ENCODE measurements around the gene C19orf73. TPM values are rescaled to one million over a fixed set of nuclear protein-coding genes. Genes with fewer than 3 reads are reported as not detected.
A peak's percentile ranks its signal among the peaks of the same experiment; 100 is the strongest.

Gene C19orf73
- total and polyA plus RNA-seq, 9 of the 15 experiments (the other 6 are each of a cell fraction or from before 2014, with no cell fraction given) = 0.08 to 7.4 (median 1.4) TPM

- Histone ChIP-seq H3K27ac (ENCODE audit: extremely low read depth, low read depth, low read length) (no peak overlapping the region), H3K4me1 (replicated peaks in 1 of 2; ENCODE audit: control insufficient read depth in 2 of 2, insufficient read depth in 2 of 2, low read length in 2 of 2) (peaks cover 19 to 63% of the 10 kb centered on the region in 2 experiments), H2AFZ (ENCODE audit: low read depth, low read length) (no peak overlapping the region), H3K36me3 (ENCODE audit: control insufficient read depth, insufficient read depth, low read length) (peaks cover 45% of the 10 kb centered on the region; the same call in 2 of the 3 replicates), H3K9ac (ENCODE audit: insufficient read depth in 1 of 2, low read depth in 2 of 2, low read length in 2 of 2) (peak overlapping the region in 1 of 2 experiments; percentile 27; a peak in 1 of 4 replicates), H4K20me1 (replicated peaks; ENCODE audit: control insufficient read depth, insufficient read depth, low read length) (no peaks in the 10 kb centered on the region), H3K9me3 (replicated peaks; ENCODE audit: control insufficient read depth, insufficient read depth, low read depth, low read length) (no peaks in the 10 kb centered on the region), H3K27me3 (ENCODE audit: control insufficient read depth in 2 of 2, insufficient read depth in 2 of 2, low read length in 2 of 2) (no peaks in the 10 kb centered on the region), H3K9me1 (ENCODE audit: control insufficient read depth, insufficient read depth, low read length) (no peaks in the 10 kb centered on the region), H3K4me2 (ENCODE audit: insufficient read depth, low read length) (no peak overlapping the region), H3K79me2 (ENCODE audit: control insufficient read depth, insufficient read depth, low read length) (peaks cover 17% of the 10 kb centered on the region; the same call in 2 of the 3 replicates), H3K4me3 (no peak overlapping the region)
- TF ChIP-seq PCBP2 (IDR thresholded peaks at IDR 0.05; ENCODE audit: low read depth, low read length, poor library complexity, severe bottlenecking) (no peak), RBFOX2 (IDR thresholded peaks at IDR 0.05; ENCODE audit: low read depth, low read length) (0 out of 2 replicates have a peak, but pooled peaks have one; percentile 22)
- 98% methylated on average over 14 of the region's 24 CpGs for WGBS (ENCODE audit: insufficient coverage, low coverage, missing lambda C conversion rate)
- DNase-seq (ENCODE audit: extremely low read depth in 1 of 4, low spot score in 3 of 4) (no peak), ATAC-seq (no peak), FAIRE-seq (no peak)
- BruUV-seq (replicated peaks) = no TSS peak
- intact Hi-C loops (cut with micrococcal nuclease) (no loop called here), in situ Hi-C loops (cut with MboI) (no loop called here)
- POLR2A ChIA-PET = interaction anchor here (0.6 to 3.1 kb wide), 6 partner anchors 9 to 669 kb away, joined by 3 to 15 read pairs (median 7); no protein-coding TSS in a partner anchor
- CTCF ChIA-PET (ENCODE audit: low intra/inter-chr PET ratio) = no interaction called here
Measured at GRCh38 chr19:49130325-49130724, 11.4 kb upstream of the C19orf73 start.

GRCh38 chr19:49129238-49129583 is 10.3 kb upstream of the C19orf73 start:
- Histone ChIP-seq H4K20me1 (replicated peaks; ENCODE audit: control insufficient read depth, insufficient read depth, low read length) (no peaks in the 10 kb centered on the region), H3K9ac (ENCODE audit: insufficient read depth in 1 of 2, low read depth in 2 of 2, low read length in 2 of 2) (peak overlapping the region; percentile 76 to 92), H3K4me3 (peak overlapping the region; percentile 55), H3K79me2 (ENCODE audit: control insufficient read depth, insufficient read depth, low read length) (peaks cover 17% of the 10 kb centered on the region; the same call in 2 of the 3 replicates), H3K9me3 (replicated peaks; ENCODE audit: control insufficient read depth, insufficient read depth, low read depth, low read length) (no peaks in the 10 kb centered on the region), H3K9me1 (ENCODE audit: control insufficient read depth, insufficient read depth, low read length) (no peaks in the 10 kb centered on the region), H3K27ac (ENCODE audit: extremely low read depth, low read depth, low read length) (peak overlapping the region; percentile 71), H2AFZ (ENCODE audit: low read depth, low read length) (peak overlapping the region; percentile 100), H3K27me3 (ENCODE audit: control insufficient read depth in 2 of 2, insufficient read depth in 2 of 2, low read length in 2 of 2) (no peaks in the 10 kb centered on the region), H3K4me2 (ENCODE audit: insufficient read depth, low read length) (peak overlapping the region; percentile 100), H3K36me3 (ENCODE audit: control insufficient read depth, insufficient read depth, low read length) (peaks cover 33% of the 10 kb centered on the region; the same call in 2 of the 3 replicates), H3K4me1 (replicated peaks in 1 of 2; ENCODE audit: control insufficient read depth in 2 of 2, insufficient read depth in 2 of 2, low read length in 2 of 2) (peaks cover 19 to 61% of the 10 kb centered on the region in 2 experiments)
- POLR2A ChIA-PET = interaction anchor here (0.8 to 3.1 kb wide), 6 partner anchors 9 to 20 kb away, joined by 3 to 15 read pairs (median 6); no protein-coding TSS in a partner anchor
- CTCF ChIA-PET (ENCODE audit: low intra/inter-chr PET ratio) = interaction anchor here (1.1 kb wide), 1 partner anchor 28 kb away, joined by 5 read pairs; no protein-coding TSS in a partner anchor
- FAIRE-seq (peak; percentile 89), ATAC-seq (peak; percentile 78), DNase-seq (ENCODE audit: extremely low read depth in 1 of 4, low spot score in 3 of 4) (peak; percentile 80 to 95 (median 86))
- intact Hi-C loops (cut with micrococcal nuclease) (loop anchor here (2.0 kb wide), 1 partner anchor 14 kb away; no protein-coding TSS in a partner anchor), in situ Hi-C loops (cut with MboI) (no loop called here)
- BruUV-seq (replicated peaks) = no TSS peak
- 1% methylated on average over 16 of the region's 16 CpGs for WGBS (ENCODE audit: insufficient coverage, low coverage, missing lambda C conversion rate)
- no peak for TF ChIP-seq SMAD1 (IDR thresholded peaks at IDR 0.05; ENCODE audit: low read depth, low read length, partially characterized antibody)
- TF ChIP-seq L3MBTL2 (IDR thresholded peaks at IDR 0.05) = peak; percentile 79
- no peak for TF ChIP-seq E2F5 (CRISPR knock-in tag; IDR thresholded peaks at IDR 0.05)
- TF ChIP-seq CREB3L1 (IDR thresholded peaks at IDR 0.05; ENCODE audit: borderline replicate concordance, low read depth) = 0 out of 2 replicates have a peak, but pooled peaks have one; percentile 47
- TF ChIP-seq SUPT5H (IDR thresholded peaks at IDR 0.05) = peak; percentile 34
- peak in 1 of 2 experiments; percentile 71; a peak in 1 of 4 replicates for TF ChIP-seq HDAC1 (IDR thresholded peaks at IDR 0.05)
- peak; percentile 76 for TF ChIP-seq POLR2A (conservative IDR thresholded peaks at IDR 0.05)
- TF ChIP-seq ZBTB7A (IDR thresholded peaks at IDR 0.05; ENCODE audit: borderline replicate concordance, control insufficient read depth, low read depth, low read length) = peak; percentile 67; the same call in 1 of the 2 replicates
- TF ChIP-seq ZBTB9 (CRISPR knock-in tag; IDR thresholded peaks at IDR 0.05) = 0 out of 2 replicates have a peak, but pooled peaks have one; percentile 16
- TF ChIP-seq CXXC5 (CRISPR knock-in tag; IDR thresholded peaks at IDR 0.05) = peak; percentile 28; the same call in 1 of the 2 replicates

Measured in K562 (cell line).